K562 (cell line): ENCODE results near the gene TOX3. TPM values are rescaled to one million over a fixed set of nuclear protein-coding genes. Genes with fewer than 3 reads are reported as not detected.

Experiments used
- ATAC-seq: fragments of 200-7000 bp; cut with Tn5 transposase; 3 replicates; pipeline ENCODE4 v1.9.1; 2020; ENCODE audit warnings: moderate library complexity
- BruUV-seq: library from RNA; stranded (reverse); fragments of 400-500 nt; replicated peaks from 2 replicates; lab custom pipeline; 2021; lab: Mats Ljungman, UMichigan
- CTCF ChIA-PET: fragments of 300-600 bp; formaldehyde crosslinking; extraction: SDS; loops from one replicate; lab custom pipeline; 2021; ENCODE audit warnings: low intra/inter-chr PET ratio; lab: Yijun Ruan, JAX
- POLR2A ChIA-PET: fragments of 300-600, 350-650 bp; sonication (Branson Sonifier 250); formaldehyde crosslinking; extraction: SDS; loops from one replicate; lab custom pipeline; 2021; ENCODE audit warnings: antibody characterized with exemption, inconsistent platforms; lab: Yijun Ruan, JAX
- DNase-seq, 4 experiments: peaks; one replicate each; pipeline versions ENCODE4 v3.0.0 to v3.0.0-alpha.2; 2011 to 2018; ENCODE audit warnings: low spot score in 3 of 4, mixed read lengths in 3 of 4; ENCODE audit errors: extremely low read depth in 1 of 4
- FAIRE-seq: peaks from 2 replicates; lab custom pipeline; 2011; peaks lifted over from hg19 to GRCh38; lab: Jason Lieb, UNC
- H2AFZ ChIP-seq: 2 replicates; pipeline ENCODE4 v1.6.0; 2011; ENCODE audit warnings: low read depth, low read length, control low read depth, inconsistent platforms
- H3K27ac ChIP-seq: fragments of 200-600 bp; 3 replicates; pipeline ENCODE4 v1.8.0; 2011; ENCODE audit warnings: low read depth, mild to moderate bottlenecking, control low read depth, inconsistent platforms, low read length, moderate library complexity, mixed read lengths; ENCODE audit errors: extremely low read depth
- H3K27me3 ChIP-seq, 2 experiments: fragments of 300-600 bp in 1 of 2; 2 replicates in 1 of 2; 3 replicates in 1 of 2; pipeline versions ENCODE4 v1.6.0 to v1.8.0; 2011; ENCODE audit warnings: inconsistent platforms in 2 of 2, low read length in 2 of 2, mild to moderate bottlenecking in 1 of 2, mixed read lengths in 1 of 2, moderate library complexity in 1 of 2; ENCODE audit not compliant: control insufficient read depth in 2 of 2, insufficient read depth in 2 of 2
- H3K36me3 ChIP-seq: fragments of 300-600 bp; 3 replicates; pipeline ENCODE4 v1.8.0; 2011; ENCODE audit warnings: mild to moderate bottlenecking, low read length, inconsistent platforms; ENCODE audit not compliant: control insufficient read depth, insufficient read depth
- H3K4me1 ChIP-seq, 2 experiments: fragments of 200-600 bp in 1 of 2; replicated peaks in 1 of 2; 2 replicates in 1 of 2; 3 replicates in 1 of 2; pipeline versions ENCODE4 v1.5.1 to v1.8.0; 2011; ENCODE audit warnings: inconsistent platforms in 2 of 2, low read length in 2 of 2, mild to moderate bottlenecking in 1 of 2, mixed read lengths in 1 of 2, moderate library complexity in 1 of 2; ENCODE audit not compliant: control insufficient read depth in 2 of 2, insufficient read depth in 2 of 2
- H3K4me2 ChIP-seq: 2 replicates; pipeline ENCODE4 v1.6.1; 2011; ENCODE audit warnings: low read length, control low read depth, inconsistent platforms, mixed read lengths; ENCODE audit not compliant: insufficient read depth
- H3K4me3 ChIP-seq: fragments of 200-600 bp; sonication (generic), shearing (Covaris generic); 2 replicates; pipeline ENCODE4 v1.5.1; 2016; ENCODE audit warnings: control low read depth, inconsistent platforms
- H3K79me2 ChIP-seq: fragments of 200-600 bp; 3 replicates; pipeline ENCODE4 v1.8.0; 2011; ENCODE audit warnings: low read length, inconsistent platforms; ENCODE audit not compliant: control insufficient read depth, insufficient read depth
- H3K9ac ChIP-seq, 2 experiments: 2 replicates each; pipeline versions ENCODE4 v1.6.0 to v1.6.1; 2011; ENCODE audit warnings: low read depth in 2 of 2, low read length in 2 of 2, control low read depth in 1 of 2, inconsistent platforms in 1 of 2, mild to moderate bottlenecking in 1 of 2, mixed read lengths in 1 of 2; ENCODE audit not compliant: insufficient read depth in 1 of 2
- H3K9me1 ChIP-seq: one replicate; pipeline ENCODE4 v1.6.0; 2011; ENCODE audit warnings: inconsistent platforms, mild to moderate bottlenecking, low read length, moderate library complexity; ENCODE audit not compliant: control insufficient read depth, insufficient read depth
- H3K9me3 ChIP-seq: replicated peaks from 2 replicates; pipeline ENCODE4 v1.5.1; 2011; ENCODE audit warnings: low read depth, low read length, inconsistent platforms; ENCODE audit not compliant: control insufficient read depth, insufficient read depth
- H4K20me1 ChIP-seq: replicated peaks from 2 replicates; pipeline ENCODE4 v1.6.1; 2011; ENCODE audit warnings: low read length, inconsistent platforms, mixed read lengths; ENCODE audit not compliant: control insufficient read depth, insufficient read depth
- CEBPB ChIP-seq: fragments of 450-650 bp; IDR thresholded peaks from 2 replicates; pipeline ENCODE4 v1.6.1; 2016; ENCODE audit warnings: missing genetic modification characterization, missing compliant biosample characterization
- E2F4 ChIP-seq: sonication (generic); formaldehyde crosslinking; IDR thresholded peaks from 2 replicates; pipeline ENCODE4 v1.8.0; 2022; ENCODE audit warnings: mild to moderate bottlenecking, low read depth, missing genetic modification reagents
- ELF2 ChIP-seq: fragments of 250-450 bp; sonication (Bioruptor Pico); IDR thresholded peaks from 2 replicates; pipeline ENCODE4 v1.5.0; 2021; ENCODE audit warnings: mild to moderate bottlenecking
- NFXL1 ChIP-seq: fragments of 450-650 bp; formaldehyde crosslinking; IDR thresholded peaks from 2 replicates; pipeline ENCODE4 v1.4.0; 2021; ENCODE audit warnings: mild to moderate bottlenecking
- OTX1 ChIP-seq: fragments of 450-650 bp; formaldehyde crosslinking; IDR thresholded peaks from 2 replicates; pipeline ENCODE4 v1.4.0; 2022; ENCODE audit warnings: mild to moderate bottlenecking
- SIX5 ChIP-seq, 2 experiments: IDR thresholded peaks; 2 replicates each; pipeline ENCODE4 v1.6.1; 2011; ENCODE audit warnings: low read length in 2 of 2, borderline replicate concordance in 1 of 2, low read depth in 1 of 2, mild to moderate bottlenecking in 1 of 2, moderate library complexity in 1 of 2; ENCODE audit not compliant: insufficient read depth in 1 of 2
- SPI1 ChIP-seq: IDR thresholded peaks from 2 replicates; pipeline ENCODE4 v1.6.1; 2011; ENCODE audit warnings: low read depth, low read length, control low read depth, borderline replicate concordance
- TAF7 ChIP-seq: fragments of 450-650 bp; IDR thresholded peaks from 2 replicates; pipeline ENCODE4 v1.6.1; 2016; ENCODE audit warnings: missing genetic modification characterization, missing compliant biosample characterization
- UBTF ChIP-seq, 2 experiments: IDR thresholded peaks; 2 replicates each; pipeline ENCODE4 v1.6.1; 2012; ENCODE audit warnings: improper control_type of control experiment in 2 of 2, low read depth in 2 of 2, low read length in 2 of 2, borderline replicate concordance in 1 of 2
- ZNF444 ChIP-seq: fragments of 250-450 bp; sonication (Bioruptor Pico); IDR thresholded peaks from 2 replicates; pipeline ENCODE4 v1.4.0; 2020; ENCODE audit warnings: mild to moderate bottlenecking, moderate library complexity
- WGBS: fragments of 100-300 bp; shearing (Covaris generic); methylation state at CpG from one replicate; pipeline ENCODE4 v1.1.6; 2016; ENCODE audit warnings: low coverage, mixed read lengths; ENCODE audit not compliant: insufficient coverage; ENCODE audit errors: missing lambda C conversion rate; 5-methylcytosine and 5-hydroxymethylcytosine counted together
- in situ Hi-C: fragments of 300-500 bp; cut with MboI; formaldehyde crosslinking; loops from 4 replicates; pipeline ENCODE4 v1.15.0; 2018; ENCODE audit warnings: inconsistent platforms, mixed read lengths
- intact Hi-C: fragments of 100-400 bp; cut with micrococcal nuclease; formaldehyde crosslinking; loops from 2 replicates; pipeline ENCODE4 v1.14.2; 2022
- polyA plus RNA-seq, 8 experiments: library from polyadenylated mRNA; depleted of rRNA in 4 of 8; stranded (reverse) in 5 of 8; unstranded in 3 of 8; fragments of >200 nt; fragmentation: Nextera tagmentation in 2 of 8; fragmentation: Illumina TruSeq in 1 of 8; extraction: Ambion mirVana in 2 of 8; extraction: Trizol in 1 of 8; gene quantifications; 2 replicates each; pipeline versions ENCODE4 v1.2.1 to v1.2.3, GENCODE V29; 2011 to 2014; ENCODE audit warnings: inconsistent platforms in 1 of 8, missing spikeins in 1 of 8
- total RNA-seq, 7 experiments: library from RNA; depleted of rRNA in 6 of 7; stranded (reverse); fragments of >200 nt in 6 of 7; fragmentation: Illumina TruSeq in 2 of 7; extraction: Trizol in 2 of 7; gene quantifications; 2 replicates each; pipeline versions ENCODE4 v1.2.1 to v1.2.3, GENCODE V29; 2011 to 2021; ENCODE audit warnings: low replicate concordance in 1 of 7

TOX3 gene
- total and polyA plus RNA-seq, 9 of the 15 experiments (the other 6 are each of a cell fraction or from before 2014, with no cell fraction given), result not detected

- H3K4me2 ChIP-seq, result no peak overlapping the region
- no peaks in the 10 kb centered on the region for H3K9me3 ChIP-seq
- DNase-seq (no peak), ATAC-seq (no peak), FAIRE-seq (no peak)
- WGBS, result 0% methylated on average over 3 of the region's 3 CpGs
- H3K27me3 ChIP-seq, result no peaks in the 10 kb centered on the region
- no peak overlapping the region for H3K4me3 ChIP-seq
- no peak overlapping the region for H2AFZ ChIP-seq
- no peaks in the 10 kb centered on the region for H3K79me2 ChIP-seq
- no peak overlapping the region for H3K9ac ChIP-seq
- CTCF ChIA-PET, result no interaction called here
- no peak overlapping the region for H3K27ac ChIP-seq
- intact Hi-C loops (no loop called here), in situ Hi-C loops (no loop called here)
- no TSS peak for BruUV-seq
- no peaks in the 10 kb centered on the region for H3K9me1 ChIP-seq
- no peaks in the 10 kb centered on the region for H3K4me1 ChIP-seq
- H4K20me1 ChIP-seq, result no peaks in the 10 kb centered on the region
- H3K36me3 ChIP-seq, result no peaks in the 10 kb centered on the region
- POLR2A ChIA-PET, result no interaction called here
- TF ChIP-seq TAF7 (tag) (no peak), OTX1 (CRISPR knock-in tag) (no peak), ZNF444 (no peak), SIX5 (IDR thresholded peaks at IDR 0.05; ENCODE audit: borderline replicate concordance in 1 of 2, insufficient read depth in 1 of 2, low read depth in 1 of 2, low read length in 2 of 2) (no peak), CEBPB (tag) (no peak), UBTF (IDR thresholded peaks at IDR 0.05; ENCODE audit: borderline replicate concordance in 1 of 2, low read depth in 2 of 2, low read length in 2 of 2) (no peak), ELF2 (CRISPR knock-in tag) (no peak), NFXL1 (no peak), E2F4 (no peak), SPI1 (no peak)
These were observed 17.0 kb upstream of the TOX3 start for GRCh38 chr16:52563767-52564611.
